Activated naive CD4-positive, alpha-beta T cell treated with anti-CD3 and anti-CD28 coated beads for 36 hours (primary cell): ENCODE data around the gene PDIA2. TPM values are rescaled to one million over a fixed set of nuclear protein-coding genes. Genes with fewer than 3 reads are reported as not detected.
"Not testable (repeated sequence)": the region's sequence is repeated elsewhere in the genome, so short reads cannot be mapped to it uniquely, and the experiment has no call there.

Experiments
- CTCF ChIA-PET: fragments of 350-600 bp; sonication (Branson Sonifier 250); formaldehyde crosslinking; loops from one replicate; lab custom pipeline; 2021; ENCODE audit warnings: antibody characterized with exemption; lab: Charles Lee
- DNase-seq: peaks from one replicate; pipeline ENCODE4 v3.0.0-alpha.2; 2020
- H3K27ac Mint-ChIP-seq: one replicate; pipeline ENCODE4 v1.8.0; 2021; ENCODE audit warnings: mild to moderate bottlenecking, mixed read lengths
- H3K27me3 Mint-ChIP-seq: one replicate; pipeline ENCODE4 v1.8.0; 2021; ENCODE audit warnings: low read depth, mixed read lengths
- H3K36me3 Mint-ChIP-seq: one replicate; pipeline ENCODE4 v1.8.0; 2021; ENCODE audit warnings: low read depth, mixed read lengths
- H3K4me1 Mint-ChIP-seq: one replicate; pipeline ENCODE4 v1.8.0; 2021; ENCODE audit warnings: low read depth, mixed read lengths
- H3K4me3 Mint-ChIP-seq: one replicate; pipeline ENCODE4 v1.8.0; 2021; ENCODE audit warnings: mild to moderate bottlenecking, moderate library complexity, mixed read lengths
- H3K9me3 Mint-ChIP-seq: one replicate; pipeline ENCODE4 v1.8.0; 2021; ENCODE audit warnings: mixed read lengths
- intact Hi-C: fragments of 100-400 bp; cut with micrococcal nuclease; formaldehyde crosslinking; loops from one replicate; pipeline ENCODE4 v1.15.1; 2023
- total RNA-seq, 2 experiments: library from RNA; stranded (reverse); gene quantifications; one replicate each; pipeline ENCODE4 v1.2.3, GENCODE V29; 2021

Gene PDIA2
- total RNA-seq, 2 experiments from 2014 or later = not detected

GRCh38 chr16:265711-266110 is 17.3 kb upstream of the PDIA2 start:
- CTCF ChIA-PET = no interaction called here
- H3K27me3 Mint-ChIP-seq = no peaks in the 10 kb centered on the region
- intact Hi-C loops = no loop called here
- H3K9me3 Mint-ChIP-seq = no peaks in the 10 kb centered on the region
- peaks cover 2% of the 10 kb centered on the region for H3K36me3 Mint-ChIP-seq
- H3K4me1 Mint-ChIP-seq = no peaks in the 10 kb centered on the region
- no peak for DNase-seq
- no peak overlapping the region for H3K27ac Mint-ChIP-seq
- H3K4me3 Mint-ChIP-seq = no peak overlapping the region

GRCh38 chr16:266258-267164 is 16.5 kb upstream of the PDIA2 start:
- intact Hi-C loops = no loop called here
- Mint-ChIP-seq H3K4me1 (no peaks in the 10 kb centered on the region), H3K27ac (no peak overlapping the region), H3K9me3 (no peaks in the 10 kb centered on the region), H3K4me3 (no peak overlapping the region), H3K27me3 (no peaks in the 10 kb centered on the region), H3K36me3 (peaks cover 2% of the 10 kb centered on the region)
- CTCF ChIA-PET = no interaction called here
- DNase-seq = no peak

- H3K27ac Mint-ChIP-seq, H3K4me1 Mint-ChIP-seq, H3K9me3 Mint-ChIP-seq, H3K36me3 Mint-ChIP-seq, H3K4me3 Mint-ChIP-seq, intact Hi-C loops, CTCF ChIA-PET, DNase-seq, H3K27me3 Mint-ChIP-seq: not testable (repeated sequence)
Measured at GRCh38 chr16:267562-267961, 15.4 kb upstream of the PDIA2 start.

- no peaks in the 10 kb centered on the region for H3K27me3 Mint-ChIP-seq
- H3K36me3 Mint-ChIP-seq = peaks cover 1% of the 10 kb centered on the region
- no peaks in the 10 kb centered on the region for H3K4me1 Mint-ChIP-seq
- no peaks in the 10 kb centered on the region for H3K9me3 Mint-ChIP-seq
- H3K27ac Mint-ChIP-seq = no peak overlapping the region
- no peak overlapping the region for H3K4me3 Mint-ChIP-seq
- intact Hi-C loops = no loop called here
- CTCF ChIA-PET = interaction anchor here (0.5 kb wide), 1 partner anchor 129 kb away, joined by 3 read pairs; no protein-coding TSS in a partner anchor
- no peak for DNase-seq
Measured at GRCh38 chr16:268141-269053, 14.6 kb upstream of the PDIA2 start.

GRCh38 chr16:269061-269796 is 13.7 kb upstream of the PDIA2 start:
- no peaks in the 10 kb centered on the region for H3K27me3 Mint-ChIP-seq
- no peaks in the 10 kb centered on the region for H3K36me3 Mint-ChIP-seq
- CTCF ChIA-PET = interaction anchor here (0.5 kb wide), 1 partner anchor 130 kb away, joined by 3 read pairs; no protein-coding TSS in a partner anchor
- intact Hi-C loops = no loop called here
- H3K9me3 Mint-ChIP-seq = no peaks in the 10 kb centered on the region
- no peak overlapping the region for H3K4me3 Mint-ChIP-seq
- no peak overlapping the region for H3K27ac Mint-ChIP-seq
- no peak for DNase-seq
- no peaks in the 10 kb centered on the region for H3K4me1 Mint-ChIP-seq

- Mint-ChIP-seq H3K4me3 (no peak overlapping the region), H3K27me3 (peaks cover 4% of the 10 kb centered on the region), H3K4me1 (peaks cover 4% of the 10 kb centered on the region), H3K36me3 (no peaks in the 10 kb centered on the region), H3K9me3 (no peaks in the 10 kb centered on the region), H3K27ac (no peak overlapping the region)
- CTCF ChIA-PET = no interaction called here
- DNase-seq = no peak
- intact Hi-C loops = no loop called here
Measured at GRCh38 chr16:270381-271255, 12.3 kb upstream of the PDIA2 start.

- H3K36me3 Mint-ChIP-seq = no peaks in the 10 kb centered on the region
- peaks cover 16% of the 10 kb centered on the region for H3K27me3 Mint-ChIP-seq
- no peak for DNase-seq
- H3K4me3 Mint-ChIP-seq = no peak overlapping the region
- CTCF ChIA-PET = no interaction called here
- H3K9me3 Mint-ChIP-seq = no peaks in the 10 kb centered on the region
- no peak overlapping the region for H3K27ac Mint-ChIP-seq
- intact Hi-C loops = no loop called here
- H3K4me1 Mint-ChIP-seq = peaks cover 8% of the 10 kb centered on the region
Measured at GRCh38 chr16:272633-273546, 10.1 kb upstream of the PDIA2 start.

GRCh38 chr16:273547-274421 is 9.2 kb upstream of the PDIA2 start:
- H3K9me3 Mint-ChIP-seq = no peaks in the 10 kb centered on the region
- DNase-seq = no peak
- H3K36me3 Mint-ChIP-seq = no peaks in the 10 kb centered on the region
- H3K4me1 Mint-ChIP-seq = peaks cover 8% of the 10 kb centered on the region
- H3K27ac Mint-ChIP-seq = no peak overlapping the region
- H3K4me3 Mint-ChIP-seq = no peak overlapping the region
- intact Hi-C loops = no loop called here
- CTCF ChIA-PET = no interaction called here
- peaks cover 16% of the 10 kb centered on the region for H3K27me3 Mint-ChIP-seq

GRCh38 chr16:275041-275641 is 7.8 kb upstream of the PDIA2 start:
- CTCF ChIA-PET = no interaction called here
- peaks cover 8% of the 10 kb centered on the region for H3K4me1 Mint-ChIP-seq
- H3K36me3 Mint-ChIP-seq = no peaks in the 10 kb centered on the region
- intact Hi-C loops = no loop called here
- H3K27ac Mint-ChIP-seq = no peak overlapping the region
- peak; percentile 11 for DNase-seq
- H3K4me3 Mint-ChIP-seq = peak overlapping the region; percentile 41
- H3K27me3 Mint-ChIP-seq = peaks cover 18% of the 10 kb centered on the region
- no peaks in the 10 kb centered on the region for H3K9me3 Mint-ChIP-seq

- Mint-ChIP-seq H3K27ac (no peak within 1 kb of the TSS), H3K27me3 (peaks cover 18% of the 10 kb centered on the region)
- CTCF ChIA-PET = no interaction called here
Measured at GRCh38 chr16:275786-276232, 7.2 kb upstream of the PDIA2 start, which contains the start of gene RGS11. TSS of gene RGS11 (minus strand) at chr16:275944. CDS start at chr16:275911, 33 bp downstream.

More at GRCh38 chr16:275786-276232, 7.2 kb upstream of the PDIA2 start, which contains the start of gene RGS11:
- Mint-ChIP-seq H3K4me1 (peaks cover 8% of the 10 kb centered on the region), H3K9me3 (no peaks in the 10 kb centered on the region), H3K4me3 (peak within 1 kb of the TSS; percentile 58), H3K36me3 (no peaks in the 10 kb centered on the region)
- no peak for DNase-seq
- intact Hi-C loops = no loop called here
